Mucosa of descending colon (tissue), 3 donors: ENCODE results near the gene COX17. TPM values are rescaled to one million over a fixed set of nuclear protein-coding genes. Genes with fewer than 3 reads are reported as not detected.

ENCODE experiments used
- ATAC-seq: fragments of 200-7000 bp; cut with Tn5 transposase; one replicate; pipeline ENCODE4 v1.9.1; 2020; ENCODE audit warnings: mild to moderate bottlenecking, moderate library complexity
- DNase-seq, 3 donors: peaks; one replicate each; pipeline ENCODE4 v3.0.0-alpha.2; 2020
- H3K36me3 ChIP-seq: fragments of 200-600 bp; one replicate; pipeline ENCODE4 v1.8.0; 2021; ENCODE audit warnings: low read depth, mild to moderate bottlenecking
- H3K4me1 ChIP-seq: fragments of 200-600 bp; one replicate; pipeline ENCODE4 v1.8.0; 2021; ENCODE audit warnings: low read depth, mild to moderate bottlenecking
- H3K4me3 ChIP-seq: fragments of 200-600 bp; one replicate; pipeline ENCODE4 v1.8.0; 2021; ENCODE audit warnings: mild to moderate bottlenecking
- H3K9me3 ChIP-seq: fragments of 200-600 bp; one replicate; pipeline ENCODE4 v1.8.0; 2021; ENCODE audit warnings: mild to moderate bottlenecking
- CTCF ChIP-seq: fragments of 200-600 bp; IDR thresholded peaks from one replicate; pipeline ENCODE4 v1.8.0; 2022; ENCODE audit warnings: antibody characterized with exemption, mild to moderate bottlenecking
- intact Hi-C, 2 donors: fragments of 100-400 bp; cut with DNase I in 1 of 2; cut with micrococcal nuclease in 1 of 2; formaldehyde crosslinking; loops; one replicate each; pipeline versions ENCODE4 v1.11.0 to v1.11.1; 2022; cut with DNase I, micrococcal nuclease
- total RNA-seq, 3 donors: library from RNA; stranded (reverse); fragmentation: NEBNext Ultra II Directional in 2 of 3; extraction: Animal tissue kit (Norgen Biotek cat#: 25700) in 2 of 3; gene quantifications; one replicate each; pipeline versions ENCODE4 v1.2.1 to v1.2.4, GENCODE V29; 2021 to 2023
- donor health status: DM: no; HTN: no; CAD: no; lungs with moderate emphysema.
- donor health status: DM: no; HTN: no; CAD: no.
- donor health status: DM: no; HTN: yes; CAD: no.

COX17 gene
- total RNA-seq, 3 donors from 2014 or later = 45.5 to 56.4 (median 52.4) TPM

GRCh38 chr3:119715105-119715504 is 37.9 kb upstream of the COX17 start:
- DNase-seq (no peak), ATAC-seq (peak; percentile 60)
- TF ChIP-seq CTCF = no peak
- Histone ChIP-seq H3K4me3 (no peak overlapping the region), H3K4me1 (peaks cover 6% of the 10 kb centered on the region), H3K36me3 (no peaks in the 10 kb centered on the region), H3K9me3 (no peaks in the 10 kb centered on the region)
- intact Hi-C loops = no loop called here

GRCh38 chr3:119703820-119704531 is 26.8 kb upstream of the COX17 start:
- no peak overlapping the region for H3K4me3 ChIP-seq
- DNase-seq (no peak), ATAC-seq (no peak)
- intact Hi-C loops = no loop called here
- TF ChIP-seq CTCF = no peak
- no peaks in the 10 kb centered on the region for H3K36me3 ChIP-seq
- peaks cover 9% of the 10 kb centered on the region for H3K4me1 ChIP-seq
- H3K9me3 ChIP-seq = no peaks in the 10 kb centered on the region

- Histone ChIP-seq H3K4me1 (peaks cover 9% of the 10 kb centered on the region), H3K36me3 (no peaks in the 10 kb centered on the region), H3K4me3 (no peak within 1 kb of the TSS), H3K9me3 (no peaks in the 10 kb centered on the region)
- ATAC-seq = peak; percentile 99
- intact Hi-C loops = no loop called here
- TF ChIP-seq CTCF = no peak
- peak; percentile 96 to 98 (median 98) for DNase-seq
These were observed 25.6 kb upstream of the COX17 start, which contains the start of gene CFAP91 for GRCh38 chr3:119702530-119703527. TSS of gene CFAP91 (plus strand) at chr3:119703022. CDS start at chr3:119703099, 77 bp downstream.

- H3K36me3 ChIP-seq = no peaks in the 10 kb centered on the region
- intact Hi-C loops = no loop called here
- no peak for ATAC-seq
These were observed 23.9 kb upstream of the COX17 start for GRCh38 chr3:119700920-119701734.

More at GRCh38 chr3:119700920-119701734, 23.9 kb upstream of the COX17 start:
- Histone ChIP-seq H3K9me3 (no peaks in the 10 kb centered on the region), H3K4me3 (no peak overlapping the region), H3K4me1 (peaks cover 9% of the 10 kb centered on the region)
- DNase-seq = no peak
- TF ChIP-seq CTCF = no peak
